Right lobe of liver (tissue), 6 donors: ENCODE data around the gene UBE2O. TPM values are rescaled to one million over a fixed set of nuclear protein-coding genes. Genes with fewer than 3 reads are reported as not detected.

ENCODE experiments used
- ATAC-seq, 4 donors: fragments of 200-7000 bp; cut with Tn5 transposase; one replicate each; pipeline ENCODE4 v1.9.1; 2020; ENCODE audit warnings: mild to moderate bottlenecking in 4 of 4, moderate library complexity in 4 of 4
- DNase-seq, 3 donors: peaks; one replicate each; pipeline ENCODE4 v3.0.0-alpha.2; 2020
- H3K27ac ChIP-seq, 3 donors: fragments of 200-600 bp; one replicate each; pipeline ENCODE4 v1.8.0; 2022
- H3K27me3 ChIP-seq, 2 donors: fragments of 200-600 bp; one replicate each; pipeline ENCODE4 v1.8.0; 2022
- H3K36me3 ChIP-seq, 4 donors: fragments of 200-600 bp; sonication (generic) in 1 of 4; one replicate each; pipeline versions ENCODE4 v1.5.1 to v1.8.0; 2017 to 2022; ENCODE audit warnings: control low read depth in 1 of 4
- H3K4me1 ChIP-seq, 4 donors: fragments of 200-600 bp; sonication (generic) in 1 of 4; one replicate each; pipeline versions ENCODE4 v1.5.1 to v1.8.0; 2017 to 2022; ENCODE audit warnings: control low read depth in 1 of 4
- H3K4me3 ChIP-seq, 3 donors: fragments of 200-600 bp; one replicate each; pipeline ENCODE4 v1.8.0; 2022
- H3K9me3 ChIP-seq, 4 donors: fragments of 200-600 bp; sonication (generic) in 1 of 4; one replicate each; pipeline versions ENCODE4 v1.5.1 to v1.8.0; 2017 to 2022; ENCODE audit warnings: control low read depth in 1 of 4
- POLR2A ChIP-seq: fragments of 450-650 bp; IDR thresholded peaks from one replicate; pipeline ENCODE4 v1.6.1; 2017; ENCODE audit warnings: antibody characterized with exemption, mild to moderate bottlenecking
- WGBS: methylation state at CpG from one replicate; pipeline ENCODE4 v1.1.6; 2018; ENCODE audit warnings: low coverage, low lambda C conversion rate; ENCODE audit not compliant: insufficient coverage; ENCODE audit errors: missing lambda C conversion rate; 5-methylcytosine and 5-hydroxymethylcytosine counted together
- intact Hi-C, 2 donors: fragments of 100-400 bp; cut with DNase I; formaldehyde crosslinking; loops; one replicate each; pipeline versions ENCODE4 v1.11.2 to v1.14.1; 2022
- total RNA-seq, 6 experiments: library from RNA; depleted of rRNA in 2 of 6; stranded (reverse); fragments of >200 nt in 2 of 6; fragmentation: NEBNext Ultra II Directional in 3 of 6; extraction: Animal tissue kit (Norgen Biotek cat#: 25700) in 3 of 6; gene quantifications; one replicate each; pipeline versions ENCODE4 v1.1.0 to v1.2.4, GENCODE V29; 2016 to 2023
- TF ChIP-seq, protein P1 (sequence below), 4 donors: fragments of 200-600 bp in 3 of 4; fragments of 450-650 bp in 1 of 4; IDR thresholded peaks; one replicate each; pipeline versions ENCODE4 v1.5.1 to v1.8.0; 2016 to 2022; ENCODE audit warnings: antibody characterized with exemption in 4 of 4, mild to moderate bottlenecking in 2 of 4
- donor health status: DM: no; HTN: yes; CAD: no.
- donor health status: DM: no; HTN: no; CAD: no.
- donor health status: DM: no; HTN: no; CAD: no.
- donor health status: DM: no; HTN: yes; CAD: no.
- donor health status: DM: no; HTN: yes; CAD: no.

UBE2O gene
- total RNA-seq, 6 experiments from 2014 or later = 10.0 to 12.9 (median 12.0) TPM

DNA sequence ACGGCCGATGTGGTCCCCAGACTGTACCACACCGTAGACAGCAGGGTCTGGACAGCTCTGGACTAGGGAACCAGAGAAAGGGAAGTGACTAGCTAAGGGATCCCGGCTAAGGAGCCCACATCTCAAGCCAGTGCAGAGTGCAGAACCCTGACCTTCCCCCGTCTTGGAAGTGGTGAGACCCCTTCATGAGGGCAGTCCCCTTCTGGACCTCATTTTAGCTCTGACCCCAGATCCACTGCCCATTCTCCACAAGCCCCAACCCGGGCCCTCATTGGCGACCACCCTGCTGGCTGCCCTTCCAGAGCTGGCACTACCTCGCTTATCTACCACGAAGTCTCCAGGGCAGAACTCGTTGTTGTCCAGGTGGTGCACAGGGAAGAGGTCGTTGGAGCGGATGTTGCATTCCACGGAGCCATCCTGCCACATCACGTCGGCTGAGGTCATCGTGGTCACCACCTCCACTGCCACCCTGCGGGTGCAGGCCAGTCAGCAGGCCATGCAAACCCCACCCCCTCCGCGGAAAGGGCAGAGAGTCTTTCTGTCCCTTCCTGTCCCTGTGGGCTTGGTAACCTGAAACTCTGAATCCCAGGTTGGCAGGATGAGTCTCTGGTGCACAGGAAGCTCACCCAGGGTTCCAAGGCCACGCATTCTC is 54.3 kb downstream of the UBE2O start:
- no peaks in the 10 kb centered on the region for H3K27me3 ChIP-seq
- TF ChIP-seq, protein P1, sequence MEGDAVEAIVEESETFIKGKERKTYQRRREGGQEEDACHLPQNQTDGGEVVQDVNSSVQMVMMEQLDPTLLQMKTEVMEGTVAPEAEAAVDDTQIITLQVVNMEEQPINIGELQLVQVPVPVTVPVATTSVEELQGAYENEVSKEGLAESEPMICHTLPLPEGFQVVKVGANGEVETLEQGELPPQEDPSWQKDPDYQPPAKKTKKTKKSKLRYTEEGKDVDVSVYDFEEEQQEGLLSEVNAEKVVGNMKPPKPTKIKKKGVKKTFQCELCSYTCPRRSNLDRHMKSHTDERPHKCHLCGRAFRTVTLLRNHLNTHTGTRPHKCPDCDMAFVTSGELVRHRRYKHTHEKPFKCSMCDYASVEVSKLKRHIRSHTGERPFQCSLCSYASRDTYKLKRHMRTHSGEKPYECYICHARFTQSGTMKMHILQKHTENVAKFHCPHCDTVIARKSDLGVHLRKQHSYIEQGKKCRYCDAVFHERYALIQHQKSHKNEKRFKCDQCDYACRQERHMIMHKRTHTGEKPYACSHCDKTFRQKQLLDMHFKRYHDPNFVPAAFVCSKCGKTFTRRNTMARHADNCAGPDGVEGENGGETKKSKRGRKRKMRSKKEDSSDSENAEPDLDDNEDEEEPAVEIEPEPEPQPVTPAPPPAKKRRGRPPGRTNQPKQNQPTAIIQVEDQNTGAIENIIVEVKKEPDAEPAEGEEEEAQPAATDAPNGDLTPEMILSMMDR (IDR thresholded peaks at IDR 0.05) = no peak
- TF ChIP-seq POLR2A = no peak
- H3K27ac ChIP-seq = no peak overlapping the region
- no peak overlapping the region for H3K4me3 ChIP-seq
- intact Hi-C loops = loop anchor here in 1 of 2 donors (5.0 kb wide), 1 partner anchor 91 kb away; the partner anchor contains the start of gene QRICH2
- ATAC-seq = peak; percentile 16 to 33 (median 26)
- no peaks in the 10 kb centered on the region for H3K9me3 ChIP-seq
- DNase-seq = peak in 1 of 3 donors; percentile 43
- 66% methylated on average over 13 of the region's 20 CpGs for WGBS
- H3K36me3 ChIP-seq = peaks cover 0 to 75% (median 4%) of the 10 kb centered on the region in 4 donors
- H3K4me1 ChIP-seq = no peaks in the 10 kb centered on the region

DNA sequence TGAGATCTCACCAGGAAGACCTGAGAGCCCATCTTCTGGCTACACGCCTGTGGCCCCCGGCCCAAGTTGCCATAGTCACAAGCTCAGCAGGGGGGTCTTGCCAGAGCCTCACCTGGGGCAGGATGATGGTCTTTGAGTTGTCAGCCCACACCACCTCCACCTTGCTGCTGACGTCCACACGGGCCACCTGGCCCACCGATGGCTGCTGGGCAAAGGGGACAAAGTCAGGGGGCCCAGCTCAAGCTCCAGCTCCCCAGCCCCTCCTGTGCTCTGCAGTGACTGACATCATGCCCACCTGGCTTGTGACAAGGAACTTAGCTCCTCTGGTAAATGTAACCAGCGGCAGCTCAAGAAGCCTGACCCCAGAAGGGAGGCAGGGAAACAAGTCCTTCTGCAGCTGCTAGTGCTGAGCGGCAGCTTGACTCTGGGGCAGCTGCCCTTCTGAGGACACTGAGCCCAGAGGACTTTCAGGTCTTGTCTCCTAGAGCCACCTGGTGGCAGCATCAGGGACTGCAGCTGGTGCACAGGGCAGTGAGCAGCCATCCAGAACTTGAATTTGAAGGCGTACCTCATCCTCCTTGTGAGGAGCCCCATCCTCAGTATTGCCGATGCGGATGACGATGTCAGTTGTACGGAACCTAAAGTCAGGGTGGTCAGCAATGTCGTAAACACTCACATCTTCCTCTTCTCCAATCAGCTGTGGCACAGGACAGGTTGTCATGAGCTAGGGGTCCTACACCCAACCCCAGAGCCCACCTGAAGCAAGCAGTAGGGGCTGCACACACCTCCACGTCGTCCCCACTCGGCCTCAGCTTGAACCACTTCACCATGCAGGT is 55.0 kb downstream of the UBE2O start:
- no peak overlapping the region for H3K4me3 ChIP-seq
- H3K27ac ChIP-seq = no peak overlapping the region
- WGBS = 38% methylated on average over 3 of the region's 16 CpGs
- no peaks in the 10 kb centered on the region for H3K4me1 ChIP-seq
- peak; percentile 80 to 96 (median 88) for ATAC-seq
- intact Hi-C loops = loop anchor here in 1 of 2 donors (5.0 kb wide), 1 partner anchor 91 kb away; the partner anchor contains the start of gene QRICH2
- H3K9me3 ChIP-seq = no peaks in the 10 kb centered on the region
- peaks cover 0 to 75% (median 4%) of the 10 kb centered on the region in 4 donors for H3K36me3 ChIP-seq
- TF ChIP-seq, protein P1 (IDR thresholded peaks at IDR 0.05) = peak; percentile 93 to 98 (median 96)
- TF ChIP-seq POLR2A = no peak
- H3K27me3 ChIP-seq = no peaks in the 10 kb centered on the region
- DNase-seq = peak; percentile 87

DNA sequence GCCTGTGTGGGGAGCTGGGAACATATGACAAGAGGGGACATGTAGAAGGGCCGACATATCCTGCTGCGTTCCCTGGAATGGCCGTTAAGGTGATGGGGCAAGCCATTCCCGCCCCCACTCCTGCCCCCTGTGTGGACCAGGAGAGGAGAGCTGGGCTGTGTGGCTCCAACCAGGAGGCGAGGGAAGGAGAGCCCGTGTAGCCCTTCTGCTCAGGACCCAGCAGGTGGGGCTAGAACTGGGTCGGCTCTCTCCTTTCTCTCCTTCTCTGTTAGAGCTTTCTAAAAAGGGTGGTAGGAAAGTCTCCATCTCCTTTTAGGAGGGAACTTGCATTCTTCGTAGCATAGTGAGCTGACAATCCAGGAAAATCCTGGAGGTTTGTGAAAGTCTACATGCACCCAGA is 55.8 kb downstream of the UBE2O start:
- H3K36me3 ChIP-seq = peaks cover 0 to 71% (median 4%) of the 10 kb centered on the region in 4 donors

DNA sequence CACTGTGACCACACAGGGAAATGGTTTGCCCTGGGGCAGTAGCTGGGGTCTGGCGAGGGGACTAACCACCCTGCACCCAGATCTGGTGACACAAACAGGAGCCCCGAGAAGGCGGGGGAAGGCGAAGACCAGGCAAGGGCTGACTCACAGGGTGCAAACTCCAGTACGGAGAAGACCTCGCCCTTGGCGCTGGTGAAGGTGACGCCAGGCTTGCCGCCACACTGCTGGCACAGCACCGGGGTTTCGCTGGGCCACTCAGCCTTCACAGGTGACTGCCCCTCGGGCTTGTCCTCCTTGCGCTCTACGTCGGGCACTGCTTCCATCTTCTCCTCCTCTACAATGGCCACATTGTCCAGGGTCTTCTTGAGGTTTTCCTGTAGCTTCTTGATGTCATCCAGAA is 57.0 kb downstream of the UBE2O start:
- 88% methylated on average over 3 of the region's 15 CpGs for WGBS
- peak in 1 of 3 donors; percentile 42 for DNase-seq
- H3K36me3 ChIP-seq = peaks cover 0 to 69% (median 4%) of the 10 kb centered on the region in 4 donors
- no peak for TF ChIP-seq POLR2A
- TF ChIP-seq, protein P1 (IDR thresholded peaks at IDR 0.05) = no peak
- no peak overlapping the region for H3K27ac ChIP-seq
- ATAC-seq = no peak
- no peaks in the 10 kb centered on the region for H3K4me1 ChIP-seq
- H3K9me3 ChIP-seq = no peaks in the 10 kb centered on the region
- no peaks in the 10 kb centered on the region for H3K27me3 ChIP-seq
- intact Hi-C loops = loop anchor here in 1 of 2 donors (5.0 kb wide), 1 partner anchor 89 kb away; the partner anchor contains the start of gene QRICH2
- no peak overlapping the region for H3K4me3 ChIP-seq

More for the DNA sequence above, 55.8 kb downstream of the UBE2O start:
- no CpG with 5 or more reads among the region's 8 CpGs for WGBS
- Histone ChIP-seq H3K4me1 (no peaks in the 10 kb centered on the region), H3K9me3 (no peaks in the 10 kb centered on the region), H3K4me3 (no peak overlapping the region), H3K27me3 (no peaks in the 10 kb centered on the region), H3K27ac (no peak overlapping the region)
- intact Hi-C loops = loop anchor here in 1 of 2 donors (5.0 kb wide), 1 partner anchor 90 kb away; the partner anchor contains the start of gene QRICH2
- TF ChIP-seq, protein P1 (IDR thresholded peaks at IDR 0.05) = no peak
- no peak for TF ChIP-seq POLR2A
- no peak for ATAC-seq
- no peak for DNase-seq
